Liver (tissue), 9 donors: ENCODE data around the gene DAD1. TPM values are rescaled to one million over a fixed set of nuclear protein-coding genes. Genes with fewer than 3 reads are reported as not detected.
A peak's percentile ranks its signal among the peaks of the same experiment; 100 is the strongest.

Source experiments
- DNase-seq: peaks from one replicate; pipeline ENCODE4 v3.0.0-alpha.2; 2017; ENCODE audit warnings: low spot score
- H3K27ac ChIP-seq, 2 donors: one replicate each; pipeline ENCODE4 v1.7.0; 2013; ENCODE audit warnings: inconsistent platforms in 2 of 2, low read length in 2 of 2, control low read depth in 1 of 2, low read depth in 1 of 2, mild to moderate bottlenecking in 1 of 2
- H3K27me3 ChIP-seq, 4 donors: one replicate each; pipeline versions ENCODE4 v1.6.1 to v1.7.0; 2013; ENCODE audit warnings: low read length in 3 of 4, inconsistent platforms in 1 of 4, mild to moderate bottlenecking in 1 of 4, moderate library complexity in 1 of 4; ENCODE audit not compliant: control insufficient read depth in 4 of 4, insufficient read depth in 4 of 4
- H3K36me3 ChIP-seq, 4 donors: one replicate each; pipeline versions ENCODE4 v1.6.1 to v1.7.0; 2013; ENCODE audit warnings: low read length in 3 of 4, mild to moderate bottlenecking in 3 of 4, low read depth in 1 of 4, moderate library complexity in 1 of 4; ENCODE audit not compliant: control insufficient read depth in 4 of 4, insufficient read depth in 3 of 4
- H3K4me1 ChIP-seq, 4 donors: one replicate each; pipeline versions ENCODE4 v1.6.1 to v1.7.0; 2013; ENCODE audit warnings: low read length in 3 of 4, mild to moderate bottlenecking in 3 of 4, moderate library complexity in 1 of 4; ENCODE audit not compliant: control insufficient read depth in 4 of 4, insufficient read depth in 4 of 4
- H3K4me3 ChIP-seq, 3 donors: one replicate each; pipeline versions ENCODE4 v1.6.1 to v1.7.0; 2013; ENCODE audit warnings: low read length in 3 of 3, control low read depth in 1 of 3, low read depth in 1 of 3, mild to moderate bottlenecking in 1 of 3
- H3K9ac ChIP-seq, 2 donors: one replicate each; pipeline ENCODE4 v1.7.0; 2013; ENCODE audit warnings: low read length in 2 of 2, mild to moderate bottlenecking in 2 of 2, moderate library complexity in 2 of 2, control low read depth in 1 of 2, low read depth in 1 of 2
- H3K9me3 ChIP-seq, 4 donors: one replicate each; pipeline versions ENCODE4 v1.6.1 to v1.7.0; 2013; ENCODE audit warnings: low read length in 3 of 4; ENCODE audit not compliant: control insufficient read depth in 4 of 4
- ATF3 ChIP-seq: IDR thresholded peaks from 2 replicates; pipeline ENCODE4 v1.6.1; 2016; ENCODE audit warnings: antibody characterized with exemption
- EGR1 ChIP-seq, 2 donors: IDR thresholded peaks; 2 replicates each; pipeline ENCODE4 v1.6.1; 2016 to 2018; ENCODE audit warnings: antibody characterized with exemption in 2 of 2, low read depth in 2 of 2
- FOXA1 ChIP-seq: IDR thresholded peaks from 2 replicates; pipeline ENCODE4 v1.6.1; 2016; ENCODE audit warnings: antibody characterized with exemption
- FOXA2 ChIP-seq: IDR thresholded peaks from 2 replicates; pipeline ENCODE4 v1.6.1; 2016; ENCODE audit warnings: antibody characterized with exemption
- RAD21 ChIP-seq, 2 donors: IDR thresholded peaks; 2 replicates each; pipeline ENCODE4 v1.6.1; 2016; ENCODE audit warnings: antibody characterized with exemption in 2 of 2, mild to moderate bottlenecking in 2 of 2
- RXRA ChIP-seq, 2 donors: IDR thresholded peaks; 2 replicates each; pipeline ENCODE4 v1.6.1; 2017 to 2018; ENCODE audit warnings: antibody characterized with exemption in 2 of 2, mild to moderate bottlenecking in 1 of 2
- SP1 ChIP-seq: IDR thresholded peaks from 2 replicates; pipeline ENCODE4 v1.6.1; 2018; ENCODE audit warnings: antibody characterized with exemption, mild to moderate bottlenecking
- YY1 ChIP-seq: IDR thresholded peaks from 2 replicates; pipeline ENCODE4 v1.6.1; 2016; ENCODE audit warnings: antibody characterized with exemption, mild to moderate bottlenecking
- WGBS: extraction: QIAGEN DNeasy Blood & Tissue Kit; methylation state at CpG from one replicate; pipeline ENCODE4 v1.1.7; 2013; 5-methylcytosine and 5-hydroxymethylcytosine counted together
- polyA plus RNA-seq, 2 donors: library from polyadenylated mRNA; stranded (reverse) in 1 of 2; unstranded in 1 of 2; fragments of 200-250 nt in 1 of 2; fragments of >200 nt in 1 of 2; fragmentation: Nextera tagmentation in 1 of 2; extraction: Ambion mirVana in 1 of 2; gene quantifications; one replicate each; pipeline versions ENCODE4 v1.2.1 to v1.2.3, GENCODE V29; 2013 to 2015
- total RNA-seq, 2 donors: library from RNA; depleted of rRNA; stranded (reverse); fragments of >200 nt; gene quantifications; one replicate each; pipeline ENCODE4 v1.2.3, GENCODE V29; 2014
- TF ChIP-seq, protein P1 (sequence below): fragments of 150-350 bp; IDR thresholded peaks from 2 replicates; pipeline ENCODE4 v1.5.1; 2017; ENCODE audit warnings: improper control_type of control experiment, low read depth, low read length; ENCODE audit not compliant: missing input control
- donor health status: healthy.
- donor health status: healthy.
- donor health status: healthy.
- donor health status: healthy.
- donor health status: healthy.

The DAD1 gene
- total and polyA plus RNA-seq, 4 donors = 142 to 254 (median 205) TPM

GRCh38 chr14:22557846-22558220 is 31.2 kb downstream of the DAD1 start:
- H3K4me1 ChIP-seq = peaks cover 5 to 22% (median 14%) of the 10 kb centered on the region in 4 donors

GRCh38 chr14:22556990-22557623 is 31.9 kb downstream of the DAD1 start:
- WGBS = 9% methylated on average over 28 of the region's 28 CpGs
- Histone ChIP-seq H3K27me3 (no peaks in the 10 kb centered on the region), H3K9me3 (no peaks in the 10 kb centered on the region), H3K36me3 (no peaks in the 10 kb centered on the region), H3K4me3 (no peak overlapping the region), H3K27ac (peak overlapping the region; percentile 6 to 55), H3K4me1 (peaks cover 5 to 22% (median 14%) of the 10 kb centered on the region in 4 donors), H3K9ac (peak overlapping the region in 1 of 2 donors; percentile 24)
- DNase-seq = peak; percentile 91
- TF ChIP-seq FOXA1 (no peak), RAD21 (IDR thresholded peaks at IDR 0.05) (peak; percentile 95 to 96)
- TF ChIP-seq, protein P1, sequence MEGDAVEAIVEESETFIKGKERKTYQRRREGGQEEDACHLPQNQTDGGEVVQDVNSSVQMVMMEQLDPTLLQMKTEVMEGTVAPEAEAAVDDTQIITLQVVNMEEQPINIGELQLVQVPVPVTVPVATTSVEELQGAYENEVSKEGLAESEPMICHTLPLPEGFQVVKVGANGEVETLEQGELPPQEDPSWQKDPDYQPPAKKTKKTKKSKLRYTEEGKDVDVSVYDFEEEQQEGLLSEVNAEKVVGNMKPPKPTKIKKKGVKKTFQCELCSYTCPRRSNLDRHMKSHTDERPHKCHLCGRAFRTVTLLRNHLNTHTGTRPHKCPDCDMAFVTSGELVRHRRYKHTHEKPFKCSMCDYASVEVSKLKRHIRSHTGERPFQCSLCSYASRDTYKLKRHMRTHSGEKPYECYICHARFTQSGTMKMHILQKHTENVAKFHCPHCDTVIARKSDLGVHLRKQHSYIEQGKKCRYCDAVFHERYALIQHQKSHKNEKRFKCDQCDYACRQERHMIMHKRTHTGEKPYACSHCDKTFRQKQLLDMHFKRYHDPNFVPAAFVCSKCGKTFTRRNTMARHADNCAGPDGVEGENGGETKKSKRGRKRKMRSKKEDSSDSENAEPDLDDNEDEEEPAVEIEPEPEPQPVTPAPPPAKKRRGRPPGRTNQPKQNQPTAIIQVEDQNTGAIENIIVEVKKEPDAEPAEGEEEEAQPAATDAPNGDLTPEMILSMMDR = peak; percentile 72

More at GRCh38 chr14:22557846-22558220, 31.2 kb downstream of the DAD1 start:
- 80% methylated on average over 1 of the region's 1 CpG for WGBS
- Histone ChIP-seq H3K27me3 (no peaks in the 10 kb centered on the region), H3K9ac (peak overlapping the region in 1 of 2 donors; percentile 26), H3K27ac (peak overlapping the region in 1 of 2 donors; percentile 55), H3K4me3 (no peak overlapping the region), H3K9me3 (no peaks in the 10 kb centered on the region), H3K36me3 (no peaks in the 10 kb centered on the region)
- TF ChIP-seq FOXA2 = no peak
- no peak for TF ChIP-seq YY1
- TF ChIP-seq FOXA1 = no peak
- no peak for TF ChIP-seq RXRA (IDR thresholded peaks at IDR 0.05)
- TF ChIP-seq ATF3 = no peak
- DNase-seq = no peak

GRCh38 chr14:22556021-22556989 is 32.7 kb downstream of the DAD1 start:
- no peak overlapping the region for H3K4me3 ChIP-seq
- H3K36me3 ChIP-seq = no peaks in the 10 kb centered on the region
- DNase-seq = no peak
- H3K27me3 ChIP-seq = no peaks in the 10 kb centered on the region
- TF ChIP-seq SP1 = peak; percentile 51
- TF ChIP-seq EGR1 (IDR thresholded peaks at IDR 0.05; ENCODE audit: low read depth in 2 of 2) = no peak
- H3K9ac ChIP-seq = no peak overlapping the region
- peak overlapping the region; percentile 6 to 55 for H3K27ac ChIP-seq
- 61% methylated on average over 28 of the region's 28 CpGs for WGBS
- H3K4me1 ChIP-seq = peaks cover 3 to 16% (median 9%) of the 10 kb centered on the region in 4 donors
- no peaks in the 10 kb centered on the region for H3K9me3 ChIP-seq
